ENCODE results near the gene PYHIN1. TPM values are rescaled to one million over a fixed set of nuclear protein-coding genes. Genes with fewer than 3 reads are reported as not detected.

PYHIN1 gene
- total RNA-seq, 1 experiment from 2014 or later: not detected

- TF ChIP-seq RAD21 (IDR thresholded peaks at IDR 0.05; ENCODE audit: low read depth): no peak
- no peak for TF ChIP-seq POLR2A (IDR thresholded peaks at IDR 0.05; ENCODE audit: borderline replicate concordance, extremely low read depth, insufficient read depth, insufficient read length)
- no peak for TF ChIP-seq SP1 (IDR thresholded peaks at IDR 0.05; ENCODE audit: low read depth)
These were observed 69.3 kb downstream of the PYHIN1 start (continued) for GRCh38 chr1:159000625-159001024.

GRCh38 chr1:159005161-159005560, 73.8 kb downstream of the PYHIN1 start:
- no TSS peak for BruUV-seq (replicated peaks)
- POLR2A ChIA-PET: no interaction called here
- ATAC-seq (no peak), DNase-seq (ENCODE audit: low read depth, low spot score) (no peak)
- Histone ChIP-seq H3K27ac (ENCODE audit: low read depth, low read length) (no peak overlapping the region), H4K20me1 (ENCODE audit: insufficient read depth) (no peaks in the 10 kb centered on the region), H3K9ac (ENCODE audit: low read length) (no peak overlapping the region), H3K4me2 (ENCODE audit: low read length) (no peak overlapping the region), H3K4me1 (ENCODE audit: control insufficient read depth in 1 of 2, insufficient read depth in 2 of 2, low read length in 2 of 2) (peaks cover 5 to 6% of the 10 kb centered on the region in 2 experiments), H3K9me3 (ENCODE audit: control insufficient read depth in 1 of 2, insufficient read depth in 1 of 2, low read depth in 1 of 2, low read length in 2 of 2) (no peaks in the 10 kb centered on the region), H3K36me3 (ENCODE audit: control insufficient read depth in 1 of 2, insufficient read depth in 2 of 2, low read length in 2 of 2) (no peaks in the 10 kb centered on the region), H3K79me2 (ENCODE audit: insufficient read depth, low read length) (no peaks in the 10 kb centered on the region), H3K4me3 (replicated peaks in 1 of 2; ENCODE audit: low read depth in 1 of 2, low read length in 2 of 2) (no peak overlapping the region), H3K27me3 (ENCODE audit: insufficient read depth, low read length) (peaks cover 7% of the 10 kb centered on the region; the same call in 1 of the 2 replicates), H2AFZ (ENCODE audit: low read depth, low read length, poor library complexity, severe bottlenecking) (no peak overlapping the region), H3K9me2 (ENCODE audit: insufficient read depth) (no peaks in the 10 kb centered on the region)
- CTCF ChIA-PET: no interaction called here
- TF ChIP-seq ZFX (IDR thresholded peaks at IDR 0.05) (no peak), EZH2 (IDR thresholded peaks at IDR 0.05) (no peak), FOSL1 (IDR thresholded peaks at IDR 0.05; ENCODE audit: low read depth) (no peak), YY1 (IDR thresholded peaks at IDR 0.05; ENCODE audit: extremely low read depth, insufficient replicate concordance, low read depth, low read length) (no peak), SP1 (IDR thresholded peaks at IDR 0.05; ENCODE audit: low read depth) (no peak), ATF3 (IDR thresholded peaks at IDR 0.05) (no peak)
- RAD21 ChIA-PET (ENCODE audit: low non-redundant PET in 1 of 2, low total read pairs in 2 of 2, uncharacterized antibody in 2 of 2, unreplicated experiment in 2 of 2): no interaction called here
- intact Hi-C loops (cut with micrococcal nuclease): no loop called here

- no peak overlapping the region for H3K9ac ChIP-seq (ENCODE audit: low read length)
- no peak for ATAC-seq
- no peak overlapping the region for H3K27ac ChIP-seq (ENCODE audit: low read depth, low read length)
- no TSS peak for BruUV-seq (replicated peaks)
- peaks cover 2 to 3% of the 10 kb centered on the region in 2 experiments for H3K4me1 ChIP-seq (ENCODE audit: control insufficient read depth in 1 of 2, insufficient read depth in 2 of 2, low read length in 2 of 2)
- H2AFZ ChIP-seq (ENCODE audit: low read depth, low read length, poor library complexity, severe bottlenecking): no peak overlapping the region
- ChIA-PET POLR2A (no interaction called here), RAD21 (ENCODE audit: low non-redundant PET in 1 of 2, low total read pairs in 2 of 2, uncharacterized antibody in 2 of 2, unreplicated experiment in 2 of 2) (no interaction called here), CTCF (no interaction called here)
- no peaks in the 10 kb centered on the region for H3K36me3 ChIP-seq (ENCODE audit: control insufficient read depth in 1 of 2, insufficient read depth in 2 of 2, low read length in 2 of 2)
- peaks cover 7% of the 10 kb centered on the region; the same call in 1 of the 2 replicates for H3K27me3 ChIP-seq (ENCODE audit: insufficient read depth, low read length)
- no peak overlapping the region for H3K4me3 ChIP-seq (replicated peaks in 1 of 2; ENCODE audit: low read depth in 1 of 2, low read length in 2 of 2)
- no peaks in the 10 kb centered on the region for H3K79me2 ChIP-seq (ENCODE audit: insufficient read depth, low read length)
- H3K4me2 ChIP-seq (ENCODE audit: low read length): no peak overlapping the region
- DNase-seq (ENCODE audit: low read depth, low spot score): no peak
- H3K9me3 ChIP-seq (ENCODE audit: control insufficient read depth in 1 of 2, insufficient read depth in 1 of 2, low read depth in 1 of 2, low read length in 2 of 2): no peaks in the 10 kb centered on the region
- no peaks in the 10 kb centered on the region for H4K20me1 ChIP-seq (ENCODE audit: insufficient read depth)
- intact Hi-C loops (cut with micrococcal nuclease): no loop called here
- H3K9me2 ChIP-seq (ENCODE audit: insufficient read depth): no peaks in the 10 kb centered on the region
- no peak for TF ChIP-seq ATF3 (IDR thresholded peaks at IDR 0.05)
- TF ChIP-seq ZBTB33 (IDR thresholded peaks at IDR 0.05; ENCODE audit: extremely low read depth, insufficient replicate concordance, low read length): no peak
- no peak for TF ChIP-seq JUND (IDR thresholded peaks at IDR 0.05)
- no peak for TF ChIP-seq REST (IDR thresholded peaks at IDR 0.05; ENCODE audit: low read depth)
- no peak for TF ChIP-seq SIN3A (IDR thresholded peaks at IDR 0.05; ENCODE audit: low read depth)
- TF ChIP-seq POLR2A (IDR thresholded peaks at IDR 0.05; ENCODE audit: borderline replicate concordance, extremely low read depth, insufficient read depth, insufficient read length): no peak
- TF ChIP-seq TCF7L2 (IDR thresholded peaks at IDR 0.05; ENCODE audit: borderline replicate concordance, extremely low read depth, insufficient read depth, insufficient read length): no peak
- TF ChIP-seq RAD21 (IDR thresholded peaks at IDR 0.05; ENCODE audit: low read depth): no peak
- no peak for TF ChIP-seq EZH2 (IDR thresholded peaks at IDR 0.05)
These were observed 74.3 kb downstream of the PYHIN1 start for GRCh38 chr1:159005676-159006075.
